Measurements from ENCODE around the gene HAL. TPM values are rescaled to one million over a fixed set of nuclear protein-coding genes. Genes with fewer than 3 reads are reported as not detected.

The HAL gene
- total RNA-seq, 1 experiment from 2014 or later: 1.8 TPM

DNA sequence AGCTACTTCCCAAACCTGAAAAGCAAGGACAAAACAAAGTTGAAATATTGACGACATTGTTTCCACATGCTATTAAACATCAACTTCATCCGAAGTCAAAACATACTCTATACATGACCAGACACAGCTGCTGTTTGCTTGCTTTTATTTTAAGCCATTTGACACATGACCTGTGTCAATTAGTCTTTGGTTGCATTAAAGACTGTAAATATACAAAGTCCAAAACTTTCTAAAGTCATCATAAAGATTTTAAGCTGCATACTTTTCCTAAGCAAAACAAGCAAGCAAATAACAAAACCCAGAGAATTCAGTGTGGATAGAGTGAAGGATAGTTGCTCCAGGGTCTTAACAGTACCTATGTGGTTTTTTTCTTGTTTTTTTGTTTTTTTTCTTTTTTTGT lies 21.8 kb downstream of the HAL start:
- RAD21 ChIA-PET (ENCODE audit: low non-redundant PET in 1 of 2, low total read pairs in 2 of 2, uncharacterized antibody in 2 of 2, unreplicated experiment in 2 of 2): no interaction called here

DNA sequence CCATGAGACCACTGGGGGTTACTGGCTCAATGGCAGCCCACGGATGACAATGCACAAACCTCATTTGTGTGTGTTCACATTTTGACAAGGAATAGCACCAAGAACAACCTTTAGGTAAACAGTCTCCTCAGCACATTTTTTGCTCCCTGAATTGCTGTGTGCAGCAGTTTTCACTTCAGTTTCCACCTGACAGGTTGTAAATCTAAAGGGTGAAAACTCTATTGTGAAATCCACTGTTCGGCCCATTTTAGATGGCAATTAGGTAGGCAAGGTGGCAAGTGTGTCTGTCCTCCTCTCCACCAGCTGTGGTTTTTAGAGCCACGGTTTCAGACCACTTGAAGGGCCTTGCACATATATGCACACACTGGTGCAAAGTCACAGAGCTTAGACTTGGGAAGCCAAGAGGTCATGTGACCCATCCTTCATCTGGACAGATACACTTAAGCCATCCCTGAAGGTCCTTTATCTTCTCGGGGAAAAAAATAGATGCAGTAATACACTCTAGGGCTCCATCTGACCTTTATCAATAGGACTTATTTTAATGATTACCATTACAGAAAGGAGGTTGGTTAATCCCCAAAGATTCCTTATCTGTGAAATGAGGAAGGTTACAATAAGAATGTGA lies 23.2 kb downstream of the HAL start:
- Histone ChIP-seq H4K20me1 (ENCODE audit: insufficient read depth) (no peaks in the 10 kb centered on the region), H3K27ac (ENCODE audit: low read depth, low read length) (no peak overlapping the region), H3K4me2 (ENCODE audit: low read length) (no peak overlapping the region), H3K4me3 (replicated peaks in 1 of 2; ENCODE audit: low read depth in 1 of 2, low read length in 2 of 2) (no peak overlapping the region), H3K36me3 (ENCODE audit: control insufficient read depth in 1 of 2, insufficient read depth in 2 of 2, low read length in 2 of 2) (no peaks in the 10 kb centered on the region), H3K27me3 (ENCODE audit: insufficient read depth, low read length) (no peaks in the 10 kb centered on the region), H3K4me1 (ENCODE audit: control insufficient read depth in 1 of 2, insufficient read depth in 2 of 2, low read length in 2 of 2) (peaks cover 0 to 7% of the 10 kb centered on the region in 2 experiments; a peak in 1 of 4 replicates), H2AFZ (ENCODE audit: low read depth, low read length, poor library complexity, severe bottlenecking) (no peak overlapping the region), H3K9ac (ENCODE audit: low read length) (no peak overlapping the region), H3K9me3 (ENCODE audit: control insufficient read depth in 1 of 2, insufficient read depth in 1 of 2, low read depth in 1 of 2, low read length in 2 of 2) (no peaks in the 10 kb centered on the region), H3K9me2 (ENCODE audit: insufficient read depth) (no peaks in the 10 kb centered on the region), H3K79me2 (ENCODE audit: insufficient read depth, low read length) (no peaks in the 10 kb centered on the region)
- ChIA-PET CTCF (no interaction called here), RAD21 (ENCODE audit: low non-redundant PET in 1 of 2, low total read pairs in 2 of 2, uncharacterized antibody in 2 of 2, unreplicated experiment in 2 of 2) (interaction anchor here in 1 of 2 experiments (0.7 kb wide), 1 partner anchor 28 kb away, joined by 3 read pairs; no protein-coding TSS in a partner anchor), POLR2A (no interaction called here)
- intact Hi-C loops (cut with micrococcal nuclease): no loop called here
- BruUV-seq (replicated peaks): no TSS peak
- DNase-seq (ENCODE audit: low read depth, low spot score) (no peak), ATAC-seq (no peak)
- no peak for TF ChIP-seq POLR2AphosphoS5 (IDR thresholded peaks at IDR 0.05; ENCODE audit: low read depth, low read length)

More for the DNA sequence above, 21.8 kb downstream of the HAL start:
- no peak for ATAC-seq
- no TSS peak for BruUV-seq (replicated peaks)
- CTCF ChIA-PET: interaction anchor here (1.1 kb wide), 1 partner anchor 24 kb away, joined by 3 read pairs; no protein-coding TSS in a partner anchor
- H3K27ac ChIP-seq (ENCODE audit: low read depth, low read length): no peak overlapping the region
- no peaks in the 10 kb centered on the region for H3K9me3 ChIP-seq (ENCODE audit: control insufficient read depth in 1 of 2, insufficient read depth in 1 of 2, low read depth in 1 of 2, low read length in 2 of 2)
- no peak overlapping the region for H3K4me2 ChIP-seq (ENCODE audit: low read length)
- H3K36me3 ChIP-seq (ENCODE audit: control insufficient read depth in 1 of 2, insufficient read depth in 2 of 2, low read length in 2 of 2): no peaks in the 10 kb centered on the region
- no peak overlapping the region for H3K4me3 ChIP-seq (replicated peaks in 1 of 2; ENCODE audit: low read depth in 1 of 2, low read length in 2 of 2)
- H2AFZ ChIP-seq (ENCODE audit: low read depth, low read length, poor library complexity, severe bottlenecking): no peak overlapping the region
- no peaks in the 10 kb centered on the region for H3K79me2 ChIP-seq (ENCODE audit: insufficient read depth, low read length)
- no peaks in the 10 kb centered on the region for H3K9me2 ChIP-seq (ENCODE audit: insufficient read depth)
- H3K4me1 ChIP-seq (ENCODE audit: control insufficient read depth in 1 of 2, insufficient read depth in 2 of 2, low read length in 2 of 2): peaks cover 0 to 7% of the 10 kb centered on the region in 2 experiments; a peak in 1 of 4 replicates
- no peaks in the 10 kb centered on the region for H4K20me1 ChIP-seq (ENCODE audit: insufficient read depth)
- POLR2A ChIA-PET: no interaction called here
- H3K27me3 ChIP-seq (ENCODE audit: insufficient read depth, low read length): no peaks in the 10 kb centered on the region
- TF ChIP-seq FOSL1 (IDR thresholded peaks at IDR 0.05; ENCODE audit: low read depth): no peak
- TF ChIP-seq RAD21 (IDR thresholded peaks at IDR 0.05; ENCODE audit: low read depth): no peak
- TF ChIP-seq ELF1 (IDR thresholded peaks at IDR 0.05; ENCODE audit: borderline replicate concordance, low read depth): no peak
- no peak for TF ChIP-seq EGR1 (IDR thresholded peaks at IDR 0.05; ENCODE audit: low read depth)
- intact Hi-C loops (cut with micrococcal nuclease): no loop called here
- H3K9ac ChIP-seq (ENCODE audit: low read length): no peak overlapping the region
- DNase-seq (ENCODE audit: low read depth, low spot score): no peak
